ENCODE results near the gene ATPAF2.

The ATPAF2 gene

DNA sequence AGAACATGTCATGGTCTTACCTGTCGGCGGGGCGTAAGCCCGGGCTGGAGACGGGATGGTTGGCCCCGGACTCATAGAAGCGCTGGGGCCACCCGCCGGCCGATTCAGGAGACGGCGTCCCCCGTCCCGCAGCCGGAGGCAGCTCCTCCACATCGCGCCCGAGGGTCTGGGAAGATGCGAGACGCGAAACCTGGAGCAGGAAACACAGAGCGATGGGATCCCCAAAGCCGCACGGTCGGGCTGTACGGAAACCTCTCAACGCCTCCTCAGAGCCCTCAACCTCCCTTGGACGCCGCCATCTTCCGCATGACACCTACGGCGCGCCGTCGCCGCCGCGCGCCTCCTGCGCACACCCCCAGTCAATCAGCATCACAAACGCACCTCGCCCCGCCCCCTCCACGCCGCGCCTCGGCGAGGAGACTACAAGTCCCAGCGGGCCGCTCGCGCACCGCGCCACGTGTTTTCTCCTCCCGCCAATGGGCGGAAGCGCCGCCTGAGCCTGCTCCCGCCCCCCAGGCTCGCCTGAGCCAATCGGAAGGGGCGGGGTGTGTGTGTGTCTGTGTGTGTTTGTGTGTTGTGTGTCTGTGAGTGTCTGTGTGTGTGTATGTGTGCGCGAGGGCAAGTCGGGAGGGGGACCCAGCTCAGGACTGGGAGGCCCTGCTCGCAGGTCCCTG is at the start of gene ATPAF2, which contains the start of gene GID4:
Gene ATPAF2 (minus strand): TSS at position 308 of the 674 bp plus-strand sequence. CDS start 155 bp downstream, at position 153.
Gene GID4 (plus strand): TSS at position 548 of the 674 bp plus-strand sequence. CDS start 57 bp downstream, at position 605.
- DNase-seq (ENCODE audit: low read depth in 1 of 2, low spot score in 1 of 2) = peak; percentile 99 to 100

DNA sequence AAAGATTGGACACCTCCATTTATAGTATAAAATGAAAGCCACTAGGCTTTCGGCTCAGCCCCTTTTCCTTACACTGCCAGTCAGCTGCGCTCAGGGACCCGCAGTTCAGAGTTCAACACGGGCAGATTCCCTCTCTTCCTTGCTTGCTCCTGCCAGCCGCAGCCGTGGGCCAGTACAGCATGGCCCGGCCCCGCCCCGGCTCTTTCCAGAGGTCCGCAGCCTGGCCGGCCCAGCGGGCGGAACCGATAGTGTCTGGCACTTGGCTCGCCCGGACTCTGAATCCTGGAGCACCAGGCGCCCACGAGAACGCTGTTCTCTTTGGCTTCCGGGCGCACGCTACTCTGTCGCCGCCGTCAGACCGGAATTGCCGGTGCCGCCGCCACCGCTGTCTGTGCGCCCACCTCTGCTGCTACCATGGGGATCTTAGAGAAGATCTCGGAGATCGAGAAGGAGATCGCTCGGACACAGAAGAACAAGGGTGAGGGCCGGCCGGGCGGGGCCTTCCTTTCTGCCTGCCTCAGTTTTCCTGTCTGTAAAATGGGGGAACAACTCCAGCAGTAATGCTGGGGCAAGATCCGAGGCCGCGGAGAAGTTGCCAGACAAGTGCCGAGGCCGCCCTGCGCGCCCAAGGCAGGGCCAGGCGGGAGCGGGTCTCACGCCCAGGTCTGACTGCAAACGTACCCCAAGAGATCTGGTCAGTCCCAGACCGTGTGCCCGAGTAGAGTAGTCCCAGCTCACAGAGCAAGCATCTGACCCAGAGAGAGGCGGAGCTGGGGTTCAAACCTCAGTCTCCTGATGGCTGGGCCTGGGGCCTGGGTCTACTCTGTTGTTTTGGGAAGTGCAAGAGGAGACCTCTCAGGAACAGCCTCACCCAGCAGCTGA is 48.9 kb upstream of the ATPAF2 start, which contains the start of gene DRG2:
Gene DRG2 (plus strand): TSS at position 339 of the 882 bp plus-strand sequence. CDS start 76 bp downstream, at position 415.
- peak; percentile 79 to 87 for DNase-seq (ENCODE audit: low read depth in 1 of 2, low spot score in 1 of 2)

DNA sequence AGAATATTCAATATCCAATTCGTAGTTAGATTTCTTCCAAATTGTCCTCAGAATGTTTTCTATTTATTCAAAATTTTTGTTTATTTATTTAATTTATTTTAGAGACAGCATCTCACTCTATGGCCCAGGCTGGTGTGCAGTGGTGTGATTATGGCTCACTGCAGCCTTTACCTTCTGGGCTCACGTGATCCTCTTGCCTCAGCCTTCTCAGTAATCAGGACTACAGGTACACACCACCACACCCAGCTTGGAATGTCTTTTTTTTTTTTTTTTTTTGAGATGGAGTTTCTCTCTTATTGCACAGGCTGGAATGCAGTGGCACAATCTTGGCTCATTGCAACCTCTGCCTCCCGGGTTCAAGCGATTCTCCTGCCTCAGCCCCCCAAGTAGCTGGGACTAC is 45.3 kb upstream of the ATPAF2 start:
- no peak for DNase-seq (ENCODE audit: low read depth in 1 of 2, low spot score in 1 of 2)

DNA sequence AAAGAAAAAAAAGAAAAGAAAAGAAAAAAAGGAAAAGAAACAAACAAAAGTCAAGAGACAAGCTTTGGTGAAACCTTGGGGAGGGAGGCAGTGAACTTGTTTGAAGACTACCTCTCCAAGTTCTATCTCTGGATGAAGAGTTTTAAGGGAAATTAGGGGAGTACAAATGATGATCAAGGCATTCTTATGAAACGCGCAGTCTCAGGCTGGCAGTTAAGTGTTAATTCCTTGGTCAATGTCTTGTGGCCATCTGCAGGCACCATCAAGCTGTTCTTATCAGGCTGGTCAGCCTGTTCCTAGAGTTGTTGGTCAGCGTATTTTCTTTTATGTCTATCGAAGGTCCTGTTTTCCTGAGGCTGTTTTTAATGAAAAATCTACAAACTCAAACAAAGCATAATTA is 40.6 kb upstream of the ATPAF2 start:
- no peak for DNase-seq (ENCODE audit: low read depth in 1 of 2, low spot score in 1 of 2)

DNA sequence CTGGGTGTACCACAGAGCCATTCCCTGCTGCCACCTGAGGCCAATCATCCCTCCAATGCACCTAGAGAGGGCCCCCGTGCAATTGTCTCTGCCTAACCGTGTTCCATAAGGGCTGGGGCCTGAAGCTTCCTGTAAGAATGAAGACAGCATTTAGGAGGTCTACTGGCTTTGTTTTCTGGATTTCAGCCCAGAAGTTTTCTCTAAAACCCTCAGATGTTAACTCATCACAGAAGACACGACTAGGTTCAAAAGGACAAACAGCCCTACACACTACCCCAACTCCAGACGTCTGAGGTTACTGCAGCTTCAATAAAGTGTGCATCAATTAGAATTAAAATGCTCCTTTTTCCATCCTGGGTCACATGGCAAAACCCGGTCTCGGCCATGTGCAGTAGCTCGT is 38.0 kb upstream of the ATPAF2 start:
- no peak for DNase-seq (ENCODE audit: low read depth in 1 of 2, low spot score in 1 of 2)

DNA sequence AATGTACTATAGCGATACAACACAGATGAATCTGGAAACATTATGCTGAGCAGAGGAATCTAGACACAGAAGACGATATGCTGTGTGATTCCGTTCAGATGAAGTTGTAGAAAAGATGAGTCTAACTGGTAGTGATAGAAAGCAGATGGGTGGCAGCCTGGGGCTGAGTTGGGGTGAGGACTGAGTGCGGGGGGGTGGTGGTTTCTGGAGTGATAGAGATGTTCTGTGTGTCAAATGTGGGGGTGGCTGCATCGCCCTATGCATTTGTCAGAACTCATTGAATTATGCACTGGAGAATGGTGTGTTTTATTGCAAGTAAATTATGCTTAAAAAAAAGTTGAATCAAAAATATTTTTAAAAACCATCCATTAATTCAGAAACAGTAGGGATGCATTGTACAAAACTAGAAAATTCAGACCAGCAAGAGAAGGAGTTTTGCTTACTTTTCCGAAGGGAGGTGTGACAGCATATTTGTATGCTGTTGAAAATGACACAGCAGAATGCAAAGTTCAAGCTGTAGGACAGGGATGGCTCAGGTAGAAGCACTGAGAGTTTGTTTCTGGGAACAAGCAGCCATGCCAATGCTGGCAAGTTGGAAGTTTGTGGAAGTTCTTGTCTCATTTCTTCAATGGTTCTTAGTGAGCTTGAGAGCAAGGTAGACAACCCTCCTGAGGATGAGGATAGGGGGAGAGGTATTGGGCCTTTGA is 35.8 kb upstream of the ATPAF2 start:
- no peak for DNase-seq (ENCODE audit: low read depth in 1 of 2, low spot score in 1 of 2)

DNA sequence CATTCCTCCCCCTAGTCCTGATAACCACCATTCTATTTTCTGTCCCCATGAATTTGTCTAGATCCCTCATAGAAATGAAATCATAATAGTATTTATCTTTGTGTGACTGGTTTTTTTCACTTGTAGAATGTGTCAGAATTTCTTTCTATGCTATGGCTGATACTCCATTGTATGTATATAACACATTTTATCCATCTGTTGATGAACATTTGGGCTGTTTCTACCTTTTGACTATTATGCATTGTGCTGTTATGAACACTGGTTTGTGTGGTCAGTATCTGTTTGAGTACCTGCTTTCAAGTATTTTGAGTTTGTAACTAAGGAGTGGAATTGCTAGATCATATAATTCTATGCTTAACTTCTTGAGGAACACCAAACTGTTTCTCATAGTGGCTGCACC is 32.8 kb upstream of the ATPAF2 start:
- no peak for DNase-seq (ENCODE audit: low read depth in 1 of 2, low spot score in 1 of 2)

DNA sequence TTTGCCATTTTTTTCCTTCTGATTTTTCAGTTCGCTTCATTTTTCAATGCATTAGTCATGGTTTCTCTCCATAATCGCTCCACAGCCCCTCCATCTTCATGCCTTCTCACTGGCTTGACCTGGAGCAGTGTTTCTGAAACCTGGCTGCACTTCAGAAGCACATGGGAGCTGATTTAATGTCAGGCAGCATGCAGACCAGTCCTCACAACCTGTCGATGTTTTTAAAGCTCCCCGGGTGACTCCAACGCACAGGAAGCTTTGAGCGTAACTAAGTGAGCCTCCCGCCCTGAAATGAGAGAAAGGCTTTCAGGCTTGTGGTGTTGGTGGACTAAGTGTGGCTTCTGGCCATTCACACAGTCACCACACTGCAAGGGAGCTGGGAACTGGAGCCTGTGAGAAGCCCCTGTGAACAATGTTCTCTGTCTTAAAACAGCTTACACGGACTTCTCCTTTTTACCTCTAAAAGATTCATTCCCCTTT is 31.9 kb upstream of the ATPAF2 start:
- DNase-seq (ENCODE audit: low read depth in 1 of 2, low spot score in 1 of 2) = no peak

DNA sequence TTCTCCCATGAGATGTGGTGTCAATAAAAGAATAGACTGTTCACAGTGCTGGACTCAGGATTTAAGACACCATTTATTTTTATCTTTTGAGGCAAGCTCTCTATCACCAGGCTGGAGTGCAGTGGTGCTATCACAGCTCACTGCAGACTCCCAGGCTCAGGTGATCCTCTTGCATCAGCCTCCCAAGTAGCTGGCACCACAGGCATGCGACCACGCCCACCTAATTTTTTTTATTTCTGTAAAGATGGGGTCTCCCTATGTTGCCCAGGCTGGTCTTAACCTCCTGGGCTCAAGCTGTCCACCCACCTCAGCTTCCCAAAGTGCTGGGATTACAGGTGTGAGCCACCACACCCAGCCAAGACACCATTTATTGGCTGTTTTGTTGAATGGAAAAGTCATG is 30.1 kb upstream of the ATPAF2 start:
- DNase-seq (ENCODE audit: low read depth in 1 of 2, low spot score in 1 of 2) = no peak

DNA sequence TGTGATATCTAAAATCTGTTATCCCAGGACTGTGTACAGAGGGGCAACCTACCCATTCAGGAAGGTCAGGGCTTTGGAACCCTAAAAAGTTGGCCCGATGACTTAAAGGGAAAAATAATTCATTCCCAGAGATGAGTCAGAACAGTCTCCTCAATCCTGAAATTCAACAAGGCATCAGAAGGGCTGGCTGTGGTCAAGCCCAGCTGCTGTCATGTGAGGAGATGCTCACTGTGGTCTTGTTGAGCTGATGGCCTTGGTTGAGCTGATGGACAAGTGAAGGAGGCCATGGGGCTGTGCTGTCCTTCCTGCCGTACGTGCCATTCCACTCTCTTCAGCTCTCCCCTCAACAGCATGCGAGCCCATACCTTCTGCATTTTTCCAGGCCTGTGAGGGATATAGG is 27.9 kb upstream of the ATPAF2 start:
- no peak for DNase-seq (ENCODE audit: low read depth in 1 of 2, low spot score in 1 of 2)

DNA sequence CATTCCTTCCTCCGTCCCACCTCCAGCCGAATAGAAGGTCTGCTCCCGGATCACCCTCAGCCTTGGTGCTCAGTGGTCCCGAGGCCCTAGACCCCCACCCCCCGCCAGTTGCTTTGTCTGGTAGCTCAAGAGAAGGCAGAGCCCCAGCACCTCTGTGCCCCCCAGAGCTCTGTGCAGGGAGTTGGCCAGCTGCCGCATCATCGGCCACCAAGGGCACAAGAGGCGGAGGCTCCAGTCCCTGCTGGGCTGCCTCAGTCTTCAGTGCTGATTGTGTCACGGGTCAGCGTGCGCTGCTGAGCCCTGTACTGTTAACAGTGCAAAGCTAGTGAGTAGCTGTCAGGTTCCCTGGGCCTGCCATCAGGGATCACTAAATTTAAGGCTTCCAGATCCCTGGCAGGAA is 26.6 kb upstream of the ATPAF2 start:
- no peak for DNase-seq (ENCODE audit: low read depth in 1 of 2, low spot score in 1 of 2)

DNA sequence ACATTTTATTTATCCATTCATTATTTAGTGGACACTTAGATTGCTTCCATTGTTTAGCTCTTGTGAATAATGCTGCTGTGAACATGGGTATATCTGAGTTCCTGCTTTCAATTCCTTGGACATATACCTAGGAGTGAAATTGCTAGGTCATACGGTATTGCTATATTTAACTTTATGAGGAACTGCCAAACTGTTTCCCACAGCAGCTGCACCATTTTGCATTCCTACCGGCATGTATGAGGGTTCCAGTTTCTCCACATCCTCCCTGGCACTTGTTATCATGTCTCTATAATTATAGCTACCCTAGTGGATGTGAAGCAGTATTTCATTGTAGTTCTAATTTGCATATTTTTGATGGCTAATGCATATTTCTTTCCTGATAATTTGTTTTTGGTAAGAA is 25.1 kb upstream of the ATPAF2 start:
- no peak for DNase-seq (ENCODE audit: low read depth in 1 of 2, low spot score in 1 of 2)

DNA sequence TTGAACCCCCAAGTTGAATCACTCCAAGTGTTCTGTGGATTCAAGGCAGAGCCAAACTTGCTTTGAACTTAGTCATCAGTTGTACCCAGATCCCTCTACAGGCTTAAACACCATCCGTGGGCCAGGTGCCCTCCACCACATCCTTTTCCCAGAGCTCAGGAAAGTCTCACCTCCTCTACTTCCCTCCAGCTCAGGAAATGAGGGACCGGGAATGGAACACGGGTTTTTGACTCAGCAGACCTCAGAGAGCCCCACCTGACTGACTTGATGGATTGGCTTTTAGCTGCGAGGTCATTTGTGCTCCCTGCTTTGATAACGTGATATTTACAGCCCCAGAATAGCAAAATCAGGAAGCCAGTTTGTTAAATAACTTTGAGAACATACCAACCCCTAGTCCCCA is 20.3 kb upstream of the ATPAF2 start:
- DNase-seq (ENCODE audit: low read depth in 1 of 2, low spot score in 1 of 2) = no peak

DNA sequence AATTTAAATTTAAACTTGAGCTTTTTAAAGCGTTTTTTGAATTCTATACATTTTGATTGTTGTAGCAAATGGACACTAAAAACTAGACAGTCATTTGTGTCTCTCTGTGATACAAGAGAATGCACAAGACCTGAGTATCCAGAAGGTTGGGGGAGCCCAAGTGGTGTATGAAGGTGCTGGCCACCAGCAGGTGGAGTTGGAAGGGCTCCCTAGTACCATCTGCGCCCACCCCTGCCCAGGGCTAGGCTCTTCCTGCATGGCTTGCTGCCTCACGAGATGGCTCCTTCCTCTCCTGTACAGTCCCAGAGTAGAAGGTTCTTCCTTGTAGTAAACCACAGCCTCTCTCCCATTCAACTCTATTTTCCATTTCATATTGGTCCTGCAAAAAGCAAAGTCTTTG is 17.2 kb upstream of the ATPAF2 start:
- no peak for DNase-seq (ENCODE audit: low read depth in 1 of 2, low spot score in 1 of 2)

DNA sequence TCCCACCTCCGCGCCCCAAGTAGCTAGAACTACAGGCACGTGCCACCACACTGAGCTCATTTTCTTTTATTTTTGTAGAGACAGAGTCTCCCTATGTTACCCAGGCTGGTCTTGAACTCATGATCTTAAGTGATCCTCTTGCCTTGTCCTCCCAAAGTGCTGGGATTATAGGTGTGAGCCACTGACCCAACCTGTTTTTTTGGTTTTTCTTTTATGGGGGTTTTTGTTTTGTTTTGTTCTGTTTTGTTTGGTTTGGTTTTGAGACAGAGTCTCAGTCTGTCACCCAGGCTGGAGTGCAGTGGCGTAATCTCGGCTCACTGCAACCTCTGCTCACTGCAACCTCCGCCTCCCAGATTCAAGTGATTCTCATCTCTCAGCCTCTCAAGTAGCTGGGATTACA is 16.6 kb upstream of the ATPAF2 start:
- no peak for DNase-seq (ENCODE audit: low read depth in 1 of 2, low spot score in 1 of 2)

DNA sequence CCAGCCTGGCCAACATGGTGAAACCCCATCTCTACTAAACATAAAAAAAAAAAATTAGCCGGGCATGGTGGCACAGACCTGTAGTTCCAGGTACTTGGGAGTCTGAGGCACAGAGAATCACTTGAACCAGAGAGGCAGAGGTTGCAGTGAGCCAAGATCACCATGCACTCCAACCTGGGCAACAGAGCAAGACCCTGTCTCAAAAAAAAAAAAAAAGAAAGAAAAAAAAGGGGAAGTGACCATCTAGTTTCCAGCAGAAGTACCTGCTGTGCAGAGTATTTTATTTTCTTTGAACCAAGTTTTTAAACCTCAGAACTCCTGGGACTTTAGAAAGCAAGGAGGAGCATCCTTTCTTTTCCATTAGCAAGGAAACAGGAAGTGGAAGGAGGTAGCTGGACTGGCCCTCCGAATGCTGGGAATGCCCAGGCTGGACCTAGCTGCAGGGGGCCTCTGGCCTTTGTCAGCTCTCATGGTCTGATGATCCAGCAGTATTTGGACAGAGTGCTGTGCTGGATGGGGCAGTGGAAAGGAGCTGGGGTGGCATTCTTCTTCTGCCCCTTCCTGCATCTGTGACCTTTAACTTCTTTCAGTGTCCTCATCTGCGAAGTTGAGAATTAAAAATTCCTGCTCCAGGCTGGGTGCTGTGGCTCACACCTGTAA is 6.9 kb upstream of the ATPAF2 start:
- DNase-seq (ENCODE audit: low read depth in 1 of 2, low spot score in 1 of 2) = no peak

DNA sequence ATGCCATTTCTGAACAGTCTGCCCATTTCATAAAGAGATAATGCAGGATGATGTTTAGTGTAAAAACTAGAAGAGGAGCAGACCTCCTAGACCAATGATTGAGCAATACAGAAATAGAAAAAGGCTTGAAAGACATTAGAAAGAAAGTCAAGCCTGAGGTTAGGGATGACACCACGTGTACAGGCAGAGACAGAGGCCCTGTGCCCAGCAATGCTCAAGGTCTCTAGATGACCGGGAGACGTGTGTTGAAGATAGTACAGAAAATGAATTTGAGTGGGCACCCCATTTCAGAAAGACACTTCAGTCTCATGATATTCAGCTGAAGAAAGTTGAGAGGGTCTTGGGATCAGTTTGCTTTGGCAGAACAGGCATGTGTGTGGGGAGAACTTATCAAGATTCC is 5.6 kb upstream of the ATPAF2 start:
- DNase-seq (ENCODE audit: low read depth in 1 of 2, low spot score in 1 of 2) = no peak

DNA sequence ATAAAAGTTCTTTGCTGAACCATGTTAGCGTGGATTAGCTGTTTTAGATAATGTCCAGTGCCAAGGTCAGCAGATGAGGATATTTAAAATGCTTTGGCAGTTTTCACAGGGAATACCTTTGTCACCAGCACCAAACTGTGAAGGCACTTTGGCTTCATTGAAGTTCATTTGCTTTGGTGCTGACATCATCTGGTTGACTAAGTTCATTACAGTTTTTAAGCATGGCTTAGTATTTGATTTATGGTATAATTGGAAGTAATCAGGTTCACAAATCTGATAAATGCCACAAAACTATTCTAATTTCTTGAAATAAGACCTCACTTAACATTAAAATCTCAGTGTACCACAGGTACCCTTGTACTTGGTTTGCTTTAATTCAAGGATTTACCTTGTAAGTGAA is 4.5 kb upstream of the ATPAF2 start:
- no peak for DNase-seq (ENCODE audit: low read depth in 1 of 2, low spot score in 1 of 2)

DNA sequence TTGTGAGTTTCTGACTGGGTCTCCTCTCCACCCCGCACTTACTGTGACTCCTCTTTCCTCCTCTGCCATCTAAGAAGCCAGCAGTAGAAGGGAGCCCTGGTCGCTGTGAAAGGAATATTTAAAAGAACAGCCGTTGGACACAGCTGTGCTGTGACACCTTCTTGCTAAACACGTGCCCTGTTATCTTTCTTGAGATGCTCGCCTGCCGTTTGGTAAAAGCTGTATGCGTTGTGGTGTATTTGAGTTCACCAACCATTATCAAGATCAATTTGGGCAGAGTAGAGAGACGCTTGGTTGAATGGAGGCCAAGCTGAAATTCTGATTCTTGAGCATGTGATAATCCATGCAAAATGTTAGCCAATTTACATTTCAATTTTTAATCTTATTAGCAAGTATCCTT is 4.0 kb upstream of the ATPAF2 start:
- DNase-seq (ENCODE audit: low read depth in 1 of 2, low spot score in 1 of 2) = no peak

DNA sequence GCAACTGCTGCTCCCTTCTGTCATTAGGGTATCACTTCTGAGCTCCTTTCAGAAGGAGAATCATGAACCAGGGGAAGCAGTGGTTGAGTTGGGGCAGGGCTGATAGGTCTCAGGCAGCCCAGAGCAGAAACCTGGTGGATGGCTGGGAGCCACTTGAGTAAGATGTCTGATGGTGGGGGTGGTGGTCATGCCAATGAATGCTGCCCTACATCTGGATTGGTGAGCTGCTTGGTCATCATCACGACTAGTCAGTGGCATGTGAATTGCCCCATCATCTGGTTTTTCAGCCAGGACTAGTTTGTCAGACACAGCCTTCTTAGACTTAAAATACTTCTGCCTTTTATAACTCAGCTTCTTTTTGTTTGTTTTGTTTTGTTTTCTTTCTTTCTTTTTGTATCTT is 2.8 kb upstream of the ATPAF2 start:
- no peak for DNase-seq (ENCODE audit: low read depth in 1 of 2, low spot score in 1 of 2)

DNA sequence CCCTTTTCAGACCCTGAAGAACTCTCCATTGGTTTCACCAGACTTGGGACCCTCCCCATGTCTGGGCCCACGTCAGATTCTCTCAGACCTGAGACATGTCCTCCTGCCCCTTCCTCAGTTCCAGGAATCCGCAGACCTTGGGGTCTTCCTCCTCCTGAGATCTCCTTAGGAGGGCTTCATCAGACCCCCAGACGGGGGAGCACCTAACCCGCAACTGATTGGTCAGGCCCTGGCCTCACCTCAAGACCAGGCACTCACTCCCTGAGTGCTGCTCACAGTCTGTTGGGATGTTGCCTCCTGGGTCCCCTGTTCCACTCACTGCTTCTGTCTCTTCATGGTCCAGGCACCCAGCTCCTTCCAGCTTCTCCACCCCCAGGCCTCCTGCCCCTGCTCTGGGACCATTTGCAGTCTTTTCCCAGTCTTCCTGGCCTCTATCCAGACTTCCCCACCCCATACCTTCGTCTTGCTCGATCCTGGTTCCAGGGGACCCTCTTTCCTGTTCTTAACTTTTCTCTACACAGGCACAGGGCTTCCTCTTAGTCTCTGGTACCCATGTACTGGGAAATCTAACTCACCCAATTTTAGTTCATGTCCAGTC is 1.4 kb upstream of the ATPAF2 start:
- DNase-seq (ENCODE audit: low read depth in 1 of 2, low spot score in 1 of 2) = no peak

All from stimulated activated CD4-positive, alpha-beta T cell treated with anti-CD3 and anti-CD28 coated beads, Interleukin-15, amount 100 ng/mL, for 1 hour (primary cell).